ENCODE results near the gene ENPP3. TPM values are rescaled to one million over a fixed set of nuclear protein-coding genes. Genes with fewer than 3 reads are reported as not detected.

Gene ENPP3
- total RNA-seq, 2 donors from 2014 or later = not detected

DNA sequence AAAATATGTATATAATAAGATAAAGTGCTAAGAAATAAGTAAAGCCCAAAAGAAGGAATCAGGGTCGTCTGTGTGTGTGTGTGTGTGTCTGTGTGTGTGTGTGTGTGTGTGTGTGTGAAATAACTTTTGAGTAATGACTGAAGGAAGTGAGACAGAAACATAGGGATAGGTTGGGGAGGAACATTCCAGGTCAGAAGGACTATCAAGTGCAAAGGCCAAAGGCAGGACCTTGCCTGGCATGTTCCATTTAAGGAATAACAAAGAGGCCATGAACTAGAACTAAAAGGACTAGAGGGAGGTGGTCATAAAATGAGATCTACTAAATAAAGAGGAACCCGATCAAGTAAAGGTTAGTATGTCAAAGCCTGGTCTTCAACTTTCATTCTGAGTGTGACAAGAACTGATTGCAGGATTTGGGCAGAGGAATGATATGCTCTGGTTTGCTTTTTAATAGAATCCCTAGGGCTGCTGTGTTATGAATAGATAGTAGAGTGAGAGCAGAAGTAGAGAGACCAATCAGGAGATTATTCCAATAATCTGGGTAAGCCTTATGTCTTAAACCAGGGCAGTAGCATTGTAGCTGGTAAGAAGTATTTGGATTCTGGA is 6.9 kb downstream of the ENPP3 start:
- H3K27ac Mint-ChIP-seq = no peak overlapping the region
- H3K9me3 ChIP-seq (ENCODE audit: control insufficient read depth, low read length) = no peaks in the 10 kb centered on the region
- H3K36me3 Mint-ChIP-seq (ENCODE audit: low read depth) = no peaks in the 10 kb centered on the region
- 80 to 85% methylated on average over 1 to 2 of the region's 2 CpGs for WGBS, 2 experiments (ENCODE audit: insufficient coverage in 1 of 2, insufficient read length in 1 of 2)
- H3K27me3 ChIP-seq (ENCODE audit: control insufficient read depth, insufficient read depth, low read length, poor library complexity, severe bottlenecking) = no peaks in the 10 kb centered on the region
- no peak overlapping the region for H3K9ac ChIP-seq (ENCODE audit: extremely low read depth, low read length, poor library complexity, severe bottlenecking)
- H3K4me1 ChIP-seq (ENCODE audit: control insufficient read depth, insufficient read depth, low read length) = no peaks in the 10 kb centered on the region
- no peaks in the 10 kb centered on the region for H3K9me3 Mint-ChIP-seq
- no peaks in the 10 kb centered on the region for H3K27me3 Mint-ChIP-seq (ENCODE audit: insufficient read depth)
- no peak for DNase-seq
- H3K4me1 Mint-ChIP-seq = no peaks in the 10 kb centered on the region
- no peak overlapping the region for H3K4me3 ChIP-seq (ENCODE audit: low read length)
- H3K27ac ChIP-seq (ENCODE audit: low read depth, low read length) = no peak overlapping the region
- TF ChIP-seq, protein P1, sequence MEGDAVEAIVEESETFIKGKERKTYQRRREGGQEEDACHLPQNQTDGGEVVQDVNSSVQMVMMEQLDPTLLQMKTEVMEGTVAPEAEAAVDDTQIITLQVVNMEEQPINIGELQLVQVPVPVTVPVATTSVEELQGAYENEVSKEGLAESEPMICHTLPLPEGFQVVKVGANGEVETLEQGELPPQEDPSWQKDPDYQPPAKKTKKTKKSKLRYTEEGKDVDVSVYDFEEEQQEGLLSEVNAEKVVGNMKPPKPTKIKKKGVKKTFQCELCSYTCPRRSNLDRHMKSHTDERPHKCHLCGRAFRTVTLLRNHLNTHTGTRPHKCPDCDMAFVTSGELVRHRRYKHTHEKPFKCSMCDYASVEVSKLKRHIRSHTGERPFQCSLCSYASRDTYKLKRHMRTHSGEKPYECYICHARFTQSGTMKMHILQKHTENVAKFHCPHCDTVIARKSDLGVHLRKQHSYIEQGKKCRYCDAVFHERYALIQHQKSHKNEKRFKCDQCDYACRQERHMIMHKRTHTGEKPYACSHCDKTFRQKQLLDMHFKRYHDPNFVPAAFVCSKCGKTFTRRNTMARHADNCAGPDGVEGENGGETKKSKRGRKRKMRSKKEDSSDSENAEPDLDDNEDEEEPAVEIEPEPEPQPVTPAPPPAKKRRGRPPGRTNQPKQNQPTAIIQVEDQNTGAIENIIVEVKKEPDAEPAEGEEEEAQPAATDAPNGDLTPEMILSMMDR (conservative IDR thresholded peaks at IDR 0.05) = no peak
- H3K4me3 Mint-ChIP-seq = no peak overlapping the region
- no peaks in the 10 kb centered on the region for H3K36me3 ChIP-seq (ENCODE audit: control insufficient read depth, insufficient read depth, low read length)

- WGBS, 2 experiments (ENCODE audit: insufficient coverage in 1 of 2, insufficient read length in 1 of 2) = no CpG with 5 or more reads among the region's 1 CpG
- Histone ChIP-seq H3K4me1 (ENCODE audit: control insufficient read depth, insufficient read depth, low read length) (no peaks in the 10 kb centered on the region), H3K27me3 (ENCODE audit: control insufficient read depth, insufficient read depth, low read length, poor library complexity, severe bottlenecking) (no peaks in the 10 kb centered on the region), H3K9me3 (ENCODE audit: control insufficient read depth, low read length) (no peaks in the 10 kb centered on the region), H3K4me3 (ENCODE audit: low read length) (no peak overlapping the region), H3K27ac (ENCODE audit: low read depth, low read length) (no peak overlapping the region), H3K36me3 (ENCODE audit: control insufficient read depth, insufficient read depth, low read length) (no peaks in the 10 kb centered on the region), H3K9ac (ENCODE audit: extremely low read depth, low read length, poor library complexity, severe bottlenecking) (no peak overlapping the region)
- no peaks in the 10 kb centered on the region for H3K9me3 Mint-ChIP-seq
- no peaks in the 10 kb centered on the region for H3K4me1 Mint-ChIP-seq
- H3K4me3 Mint-ChIP-seq = no peak overlapping the region
- H3K36me3 Mint-ChIP-seq (ENCODE audit: low read depth) = no peaks in the 10 kb centered on the region
- TF ChIP-seq, protein P1 (conservative IDR thresholded peaks at IDR 0.05) = no peak
- H3K27ac Mint-ChIP-seq = no peak overlapping the region
- DNase-seq = no peak
- H3K27me3 Mint-ChIP-seq (ENCODE audit: insufficient read depth) = no peaks in the 10 kb centered on the region
These were observed 7.8 kb downstream of the ENPP3 start for GRCh38 chr6:131644921-131645320.

GRCh38 chr6:131645846-131646245 is 8.7 kb downstream of the ENPP3 start:
- no peaks in the 10 kb centered on the region for H3K27me3 Mint-ChIP-seq (ENCODE audit: insufficient read depth)
- Histone ChIP-seq H3K27ac (ENCODE audit: low read depth, low read length) (no peak overlapping the region), H3K36me3 (ENCODE audit: control insufficient read depth, insufficient read depth, low read length) (no peaks in the 10 kb centered on the region), H3K27me3 (ENCODE audit: control insufficient read depth, insufficient read depth, low read length, poor library complexity, severe bottlenecking) (no peaks in the 10 kb centered on the region), H3K4me3 (ENCODE audit: low read length) (no peak overlapping the region), H3K9me3 (ENCODE audit: control insufficient read depth, low read length) (no peaks in the 10 kb centered on the region), H3K4me1 (ENCODE audit: control insufficient read depth, insufficient read depth, low read length) (no peaks in the 10 kb centered on the region), H3K9ac (ENCODE audit: extremely low read depth, low read length, poor library complexity, severe bottlenecking) (no peak overlapping the region)
- H3K9me3 Mint-ChIP-seq = no peaks in the 10 kb centered on the region
- no peaks in the 10 kb centered on the region for H3K4me1 Mint-ChIP-seq
- TF ChIP-seq, protein P1 (conservative IDR thresholded peaks at IDR 0.05) = no peak
- no peak for DNase-seq
- 93 to 100% methylated on average over 1 to 2 of the region's 2 CpGs for WGBS, 2 experiments (ENCODE audit: insufficient coverage in 1 of 2, insufficient read length in 1 of 2)
- no peak overlapping the region for H3K27ac Mint-ChIP-seq
- no peaks in the 10 kb centered on the region for H3K36me3 Mint-ChIP-seq (ENCODE audit: low read depth)
- H3K4me3 Mint-ChIP-seq = no peak overlapping the region
